Measurements from ENCODE around the gene RAET1E. TPM values are rescaled to one million over a fixed set of nuclear protein-coding genes. Genes with fewer than 3 reads are reported as not detected.

Gene RAET1E
- total RNA-seq, 1 experiment from 2014 or later, result not detected

DNA sequence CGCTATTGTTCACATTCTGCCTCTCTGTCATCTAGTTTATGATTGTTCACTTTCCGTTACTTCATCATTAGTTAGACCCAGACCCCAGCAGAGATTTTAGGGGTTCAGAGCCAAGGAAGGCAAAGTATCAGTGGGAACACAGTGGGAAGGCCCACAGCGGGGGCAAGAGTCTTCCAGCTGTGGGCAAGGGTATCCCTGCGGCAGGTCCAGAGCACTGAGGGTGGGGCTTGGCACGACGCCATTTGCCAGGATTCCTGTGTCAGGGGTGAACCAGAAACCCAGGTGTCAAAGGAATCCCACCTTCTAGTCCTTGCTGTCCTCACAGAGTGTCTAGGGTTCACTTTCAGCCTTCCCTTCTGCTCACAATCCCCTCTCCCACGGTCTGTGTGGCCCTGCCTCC lies 13.3 kb downstream of the RAET1E start:
- Histone ChIP-seq H3K4ac (ENCODE audit: low read depth, low read length) (no peak overlapping the region), H4K5ac (ENCODE audit: insufficient read length, low read depth, low read length) (no peak overlapping the region), H3K23me2 (ENCODE audit: insufficient read length, low read depth, low read length, poor library complexity, severe bottlenecking) (no peaks in the 10 kb centered on the region), H4K8ac (replicated peaks; ENCODE audit: insufficient read length, low read depth, low read length) (no peak overlapping the region), H3K9me3 (ENCODE audit: control insufficient read depth, low read depth, low read length) (no peaks in the 10 kb centered on the region), H3K4me1 (ENCODE audit: insufficient read depth, low read length) (no peaks in the 10 kb centered on the region), H3K9ac (ENCODE audit: extremely low read depth, insufficient read length, low read length) (no peak overlapping the region), H3T11ph (ENCODE audit: low read length) (no peak overlapping the region), H2AFZ (ENCODE audit: low read length) (no peak overlapping the region), H4K20me1 (ENCODE audit: control insufficient read depth, insufficient read depth, insufficient read length) (no peaks in the 10 kb centered on the region), H3K79me2 (ENCODE audit: insufficient read depth, low read length) (no peaks in the 10 kb centered on the region), H3K23ac (ENCODE audit: insufficient read length, low read depth, low read length) (no peak overlapping the region), H3K4me2 (ENCODE audit: insufficient read depth, insufficient read length, low read length) (no peak overlapping the region), H2BK5ac (ENCODE audit: insufficient read length, low read length) (no peak overlapping the region), H2BK15ac (ENCODE audit: low read depth, low read length) (no peak overlapping the region), H4K91ac (ENCODE audit: insufficient read length, low read depth, low read length) (no peak overlapping the region), H3K27me3 (ENCODE audit: insufficient read depth, low read length) (no peaks in the 10 kb centered on the region), H2BK20ac (ENCODE audit: low read depth, low read length, poor library complexity, severe bottlenecking) (no peak overlapping the region), H3K27ac (ENCODE audit: insufficient read length, low read depth, low read length) (no peak overlapping the region), H3K18ac (ENCODE audit: insufficient read length, low read depth, low read length) (no peak overlapping the region), H2BK120ac (ENCODE audit: low read depth, low read length, poor library complexity, severe bottlenecking) (no peak overlapping the region), H2AK5ac (ENCODE audit: insufficient read length, low read length) (no peak overlapping the region), H3K56ac (ENCODE audit: insufficient read length, low read depth, low read length) (no peak overlapping the region), H3K14ac (ENCODE audit: insufficient read depth, low read length) (no peak overlapping the region), H3K79me1 (ENCODE audit: insufficient read depth, low read depth, low read length, poor library complexity, severe bottlenecking) (no peaks in the 10 kb centered on the region), H2BK12ac (ENCODE audit: insufficient read length, low read depth, low read length) (no peak overlapping the region)
- H3K36me3 Mint-ChIP-seq (ENCODE audit: insufficient read depth in 1 of 3, low read depth in 3 of 3), result no peaks in the 10 kb centered on the region
- peaks cover 2 to 6% of the 10 kb centered on the region in 2 experiments; a peak in 2 of 4 replicates for H3K4me1 Mint-ChIP-seq
- DNase-seq, result no peak
- no peak overlapping the region for H3K27ac Mint-ChIP-seq
- no peaks in the 10 kb centered on the region for H3K9me3 Mint-ChIP-seq
- no peak overlapping the region; a peak in 1 of 5 replicates for H3K4me3 Mint-ChIP-seq
- TF ChIP-seq, protein P1, sequence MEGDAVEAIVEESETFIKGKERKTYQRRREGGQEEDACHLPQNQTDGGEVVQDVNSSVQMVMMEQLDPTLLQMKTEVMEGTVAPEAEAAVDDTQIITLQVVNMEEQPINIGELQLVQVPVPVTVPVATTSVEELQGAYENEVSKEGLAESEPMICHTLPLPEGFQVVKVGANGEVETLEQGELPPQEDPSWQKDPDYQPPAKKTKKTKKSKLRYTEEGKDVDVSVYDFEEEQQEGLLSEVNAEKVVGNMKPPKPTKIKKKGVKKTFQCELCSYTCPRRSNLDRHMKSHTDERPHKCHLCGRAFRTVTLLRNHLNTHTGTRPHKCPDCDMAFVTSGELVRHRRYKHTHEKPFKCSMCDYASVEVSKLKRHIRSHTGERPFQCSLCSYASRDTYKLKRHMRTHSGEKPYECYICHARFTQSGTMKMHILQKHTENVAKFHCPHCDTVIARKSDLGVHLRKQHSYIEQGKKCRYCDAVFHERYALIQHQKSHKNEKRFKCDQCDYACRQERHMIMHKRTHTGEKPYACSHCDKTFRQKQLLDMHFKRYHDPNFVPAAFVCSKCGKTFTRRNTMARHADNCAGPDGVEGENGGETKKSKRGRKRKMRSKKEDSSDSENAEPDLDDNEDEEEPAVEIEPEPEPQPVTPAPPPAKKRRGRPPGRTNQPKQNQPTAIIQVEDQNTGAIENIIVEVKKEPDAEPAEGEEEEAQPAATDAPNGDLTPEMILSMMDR (conservative IDR thresholded peaks at IDR 0.05), result no peak; the same call in 2 of the 3 replicates
- H3K27me3 Mint-ChIP-seq (ENCODE audit: low read depth), result peaks cover 54% of the 10 kb centered on the region
- no CpG with 5 or more reads among the region's 7 CpGs for WGBS (ENCODE audit: extremely low coverage, insufficient read length, low lambda C conversion rate)
